ENCODE measurements around the gene SHANK1.
A peak's percentile ranks its signal among the peaks of the same experiment; 100 is the strongest.

SHANK1 gene

DNA sequence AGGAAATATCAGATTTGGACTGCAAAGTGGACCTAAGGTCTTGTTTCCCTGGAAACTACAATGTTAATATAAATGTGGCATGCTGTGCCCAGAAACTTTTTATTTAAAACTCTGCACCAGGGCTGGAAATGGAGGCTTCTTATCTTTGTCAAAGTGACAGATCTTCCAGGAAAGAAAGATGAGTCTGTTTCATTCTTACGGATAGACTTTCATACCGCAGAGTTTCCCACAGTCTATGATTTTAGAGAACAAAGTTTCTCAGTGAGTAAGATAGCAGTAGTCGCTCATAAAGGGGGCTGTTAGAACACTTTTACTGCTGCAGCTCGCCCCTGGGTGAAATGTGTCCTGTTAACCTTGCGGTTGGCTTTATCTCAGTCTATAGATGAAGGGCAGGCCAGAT is 10.3 kb upstream of the SHANK1 start:
- DNase-seq (ENCODE audit: low read depth in 2 of 2, low spot score in 1 of 2): no peak

DNA sequence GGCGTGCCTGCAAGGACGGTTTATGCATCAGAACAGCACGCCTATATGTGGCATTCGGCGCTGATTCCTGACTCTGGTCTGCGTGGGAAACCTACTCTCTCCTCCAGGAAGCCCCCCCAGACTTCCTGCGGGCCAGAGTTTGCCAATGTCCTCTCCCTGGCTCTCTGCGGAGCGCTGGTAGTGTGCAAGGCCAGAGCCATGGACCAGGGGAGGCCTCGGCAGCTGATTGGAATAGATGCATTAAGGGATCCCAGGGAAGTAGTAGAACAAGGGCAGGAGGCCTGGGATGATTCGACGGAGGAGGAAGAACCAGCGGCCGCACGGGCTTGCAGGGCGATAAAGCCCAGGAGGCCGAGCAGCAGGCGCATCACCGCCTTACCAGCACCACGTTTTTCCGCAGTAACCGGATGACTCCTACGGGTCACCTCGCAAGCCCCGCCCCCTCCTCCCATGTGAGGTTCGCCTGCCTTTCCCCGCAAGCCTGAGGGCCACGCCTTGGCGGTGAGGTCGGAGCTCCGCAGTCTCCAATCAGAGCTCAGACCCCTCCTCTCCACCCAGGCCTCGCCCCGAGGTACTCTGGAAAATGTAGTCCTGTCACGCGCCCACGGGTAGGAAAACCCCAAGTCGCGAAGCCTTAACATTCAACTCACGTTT is 8.6 kb upstream of the SHANK1 start:
- DNase-seq (ENCODE audit: low read depth in 2 of 2, low spot score in 1 of 2): peak; percentile 33 to 55

DNA sequence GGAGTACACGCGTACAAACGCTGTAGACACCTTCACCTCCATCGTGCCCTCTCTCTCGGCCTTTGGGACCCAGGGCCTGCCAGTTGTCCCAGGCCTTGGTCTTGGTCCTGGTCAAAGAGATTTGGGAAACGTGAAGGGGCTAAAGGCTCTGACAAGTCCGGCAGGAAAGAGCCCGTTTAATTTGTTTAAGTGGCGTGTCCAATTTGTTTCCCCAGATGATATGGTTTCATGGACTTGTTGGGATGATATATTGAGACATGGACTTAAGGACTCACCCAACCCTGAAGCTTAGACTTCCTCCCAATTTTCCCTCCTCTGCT is 6.3 kb upstream of the SHANK1 start:
- DNase-seq (ENCODE audit: low read depth in 2 of 2, low spot score in 1 of 2): no peak

DNA sequence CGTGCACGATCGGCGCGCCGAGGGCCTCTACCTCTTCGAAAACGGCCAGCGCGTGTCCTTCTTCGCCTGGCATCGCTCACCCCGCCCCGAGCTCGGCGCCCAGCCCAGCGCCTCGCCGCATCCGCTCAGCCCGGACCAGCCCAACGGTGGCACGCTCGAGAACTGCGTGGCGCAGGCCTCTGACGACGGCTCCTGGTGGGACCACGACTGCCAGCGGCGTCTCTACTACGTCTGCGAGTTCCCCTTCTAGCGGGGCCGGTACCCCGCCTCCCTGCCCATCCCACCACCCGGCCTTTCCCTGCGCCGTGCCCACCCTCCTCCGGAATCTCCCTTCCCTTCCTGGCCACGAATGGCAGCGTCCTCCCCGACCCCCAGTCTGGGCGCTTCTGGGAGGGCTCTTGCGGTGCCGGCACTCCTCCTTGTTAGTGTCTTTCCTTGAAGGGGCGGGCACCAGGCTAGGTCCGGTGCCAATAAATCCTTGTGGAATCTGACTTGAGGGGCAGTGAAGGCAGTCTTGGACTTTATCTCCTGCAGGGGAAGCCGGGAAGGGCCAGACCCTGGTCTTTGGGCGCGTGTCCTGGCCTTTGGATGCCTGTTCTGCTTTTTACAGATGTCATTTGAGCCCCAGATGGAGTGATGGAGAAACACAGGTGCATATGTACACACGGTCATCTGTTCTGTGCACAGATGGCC is 5.8 kb upstream of the SHANK1 start:
- no peak for DNase-seq (ENCODE audit: low read depth in 2 of 2, low spot score in 1 of 2)

DNA sequence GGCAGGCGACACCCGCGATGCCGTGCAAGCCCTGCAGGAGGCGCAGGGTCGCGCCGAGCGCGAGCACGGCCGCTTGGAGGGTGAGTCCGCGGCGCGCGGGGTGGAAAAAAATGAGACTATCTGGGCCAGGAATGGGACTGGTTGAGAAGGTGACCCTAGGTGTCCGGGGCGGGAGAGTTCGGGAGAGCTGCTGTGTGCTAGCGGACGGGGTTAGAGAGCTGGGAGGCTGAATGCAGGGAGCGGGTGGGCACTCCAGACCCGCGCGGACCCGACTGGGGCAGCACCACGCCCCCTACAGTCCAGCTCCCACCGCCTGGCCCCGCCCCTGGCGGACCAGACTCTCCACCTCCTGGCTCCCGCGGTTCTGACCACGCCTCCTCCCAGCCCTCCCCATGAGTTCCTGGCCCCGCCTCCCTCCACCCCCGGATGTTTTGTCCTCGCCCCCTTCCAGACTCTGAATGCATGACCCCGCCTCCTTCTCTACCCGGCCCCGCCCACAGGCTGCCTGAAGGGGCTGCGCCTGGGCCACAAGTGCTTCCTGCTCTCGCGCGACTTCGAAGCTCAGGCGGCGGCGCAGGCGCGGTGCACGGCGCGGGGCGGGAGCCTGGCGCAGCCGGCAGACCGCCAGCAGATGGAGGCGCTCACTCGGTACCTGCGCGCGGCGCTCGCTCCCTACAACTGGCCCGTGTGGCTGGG is 5.1 kb upstream of the SHANK1 start:
- DNase-seq (ENCODE audit: low read depth in 2 of 2, low spot score in 1 of 2): peak; percentile 88 to 90

DNA sequence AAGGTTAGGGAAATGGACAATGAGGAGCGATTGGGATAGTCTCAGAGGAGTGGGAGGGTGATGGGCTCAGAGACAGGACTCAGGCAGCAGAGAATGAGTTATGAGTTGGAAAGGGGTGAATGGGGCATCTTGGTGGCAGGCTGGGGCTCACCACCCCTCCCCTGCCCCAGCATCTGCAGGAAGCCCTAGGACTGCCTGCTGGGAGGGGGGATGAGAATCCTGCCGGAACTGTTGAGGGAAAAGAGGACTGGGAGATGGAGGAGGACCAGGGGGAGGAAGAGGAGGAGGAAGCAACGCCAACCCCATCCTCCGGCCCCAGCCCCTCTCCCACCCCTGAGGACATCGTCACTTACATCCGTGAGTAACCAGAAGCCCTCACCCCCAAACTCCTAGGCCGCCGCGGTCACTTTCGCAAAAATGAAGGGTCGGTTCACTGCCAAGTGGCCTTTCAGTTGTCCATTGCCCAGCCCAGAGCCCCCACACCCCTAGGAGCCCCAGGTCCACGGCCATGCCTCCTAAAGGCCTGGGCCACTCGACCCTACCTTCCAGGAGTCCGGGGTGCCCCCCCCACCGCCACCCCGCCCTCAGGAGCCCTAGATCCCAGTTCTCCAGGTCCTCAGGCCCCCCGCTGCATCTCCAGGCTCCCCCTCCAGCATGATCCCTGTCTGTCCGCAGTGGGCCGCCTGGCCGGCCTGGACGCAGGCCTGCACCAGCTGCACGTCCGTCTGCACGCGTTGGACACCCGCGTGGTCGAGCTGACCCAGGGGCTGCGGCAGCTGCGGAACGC is 4.3 kb upstream of the SHANK1 start:
- no peak for DNase-seq (ENCODE audit: low read depth in 2 of 2, low spot score in 1 of 2)

DNA sequence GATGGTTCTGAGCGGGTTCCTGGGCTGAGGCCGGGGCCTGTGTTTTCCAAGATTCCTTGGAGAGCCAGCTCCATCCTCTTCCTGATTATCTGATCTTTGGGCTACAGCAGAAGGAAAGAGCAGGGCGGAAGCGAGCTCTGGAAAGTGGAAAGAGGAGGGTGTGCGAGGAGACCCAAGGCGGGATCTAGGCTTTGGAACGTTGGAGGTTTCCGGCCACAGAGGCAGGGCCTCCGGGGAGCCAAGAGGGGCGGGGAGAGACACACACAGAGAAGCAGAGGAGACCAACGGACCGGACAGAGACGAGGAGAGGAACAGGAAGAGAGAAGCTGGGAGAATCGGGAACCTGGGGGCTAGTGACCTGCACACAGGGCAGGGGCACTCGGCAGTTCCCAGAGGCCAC is 3.5 kb upstream of the SHANK1 start, which contains the start of gene CLEC11A:
TSS of gene CLEC11A (plus strand) at position 296 of the 400 bp plus-strand sequence. CDS start 162 bp downstream, outside the sequence.
- DNase-seq (ENCODE audit: low read depth in 2 of 2, low spot score in 1 of 2): no peak

DNA sequence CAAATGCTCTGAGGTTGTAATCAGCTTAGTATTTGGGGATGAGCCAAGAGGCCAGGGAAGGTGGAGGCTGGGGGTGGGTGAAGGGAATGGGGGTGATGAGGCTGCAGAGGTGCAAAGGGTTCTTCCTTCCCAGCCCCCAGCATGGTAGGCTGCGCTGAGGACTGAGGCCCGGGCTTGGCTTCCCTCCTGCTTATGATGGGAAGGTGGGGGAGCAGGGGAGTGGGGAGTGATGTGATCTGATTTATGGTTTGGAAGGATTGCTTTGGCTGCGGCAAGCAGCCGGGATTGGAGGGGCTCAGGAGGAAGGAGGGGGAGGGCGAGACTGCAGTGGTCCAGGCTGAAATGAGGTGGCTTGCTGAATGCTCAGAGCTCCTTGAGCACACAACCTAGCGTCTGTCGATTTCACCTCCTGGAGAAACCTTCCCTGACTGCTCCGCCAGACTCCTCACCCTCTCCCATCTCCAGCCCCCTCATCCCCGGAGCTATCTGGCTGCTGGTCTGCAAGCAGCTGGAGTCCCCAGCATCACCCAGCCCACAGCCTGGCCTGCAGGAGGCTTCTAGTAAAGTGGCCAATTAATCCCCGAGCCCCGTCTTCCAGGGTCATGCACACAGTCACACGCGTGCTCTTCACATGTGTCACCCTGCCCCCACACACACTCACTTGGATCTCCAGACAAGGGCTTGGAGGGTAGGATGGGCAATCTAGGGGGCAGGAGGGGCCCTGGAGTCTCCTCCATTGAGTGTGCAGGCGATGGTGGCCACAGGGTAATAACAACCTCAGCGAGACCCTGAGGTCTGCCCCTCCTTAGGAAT is 2.8 kb upstream of the SHANK1 start:
- DNase-seq (ENCODE audit: low read depth in 2 of 2, low spot score in 1 of 2): no peak

DNA sequence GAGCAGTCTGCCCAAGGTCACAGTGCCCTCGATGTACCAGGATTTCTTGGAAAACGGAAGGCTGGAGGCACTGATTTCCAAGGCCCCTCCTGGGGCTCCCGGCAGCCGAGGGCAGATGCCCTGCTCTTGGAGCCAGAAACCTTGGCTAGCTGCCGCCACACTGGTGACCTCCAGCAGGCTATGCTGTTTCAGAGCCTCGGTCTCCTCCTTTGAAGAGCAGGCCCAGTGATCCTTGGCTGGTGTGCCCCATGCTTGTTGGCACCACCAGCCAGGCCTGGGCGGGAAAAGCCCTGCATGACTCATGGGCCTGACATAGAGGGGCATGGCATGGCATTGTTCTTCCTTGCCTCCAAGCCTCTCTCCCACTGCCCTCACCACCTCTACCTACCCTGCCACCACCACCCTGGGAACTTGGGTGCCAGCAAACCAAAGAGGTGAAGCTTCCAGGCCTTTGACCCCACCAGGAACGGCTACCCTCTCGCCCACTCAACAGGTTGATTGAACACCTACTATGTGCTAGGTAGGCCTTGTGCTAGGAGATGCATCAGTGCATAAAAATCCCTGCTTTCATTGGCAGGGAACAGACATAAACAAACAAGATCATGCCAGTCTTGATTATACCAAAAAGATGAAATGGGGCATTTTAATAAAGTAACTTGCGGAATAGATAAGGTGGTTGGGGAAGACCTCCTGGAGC is 2.0 kb upstream of the SHANK1 start:
- DNase-seq (ENCODE audit: low read depth in 2 of 2, low spot score in 1 of 2): no peak

DNA sequence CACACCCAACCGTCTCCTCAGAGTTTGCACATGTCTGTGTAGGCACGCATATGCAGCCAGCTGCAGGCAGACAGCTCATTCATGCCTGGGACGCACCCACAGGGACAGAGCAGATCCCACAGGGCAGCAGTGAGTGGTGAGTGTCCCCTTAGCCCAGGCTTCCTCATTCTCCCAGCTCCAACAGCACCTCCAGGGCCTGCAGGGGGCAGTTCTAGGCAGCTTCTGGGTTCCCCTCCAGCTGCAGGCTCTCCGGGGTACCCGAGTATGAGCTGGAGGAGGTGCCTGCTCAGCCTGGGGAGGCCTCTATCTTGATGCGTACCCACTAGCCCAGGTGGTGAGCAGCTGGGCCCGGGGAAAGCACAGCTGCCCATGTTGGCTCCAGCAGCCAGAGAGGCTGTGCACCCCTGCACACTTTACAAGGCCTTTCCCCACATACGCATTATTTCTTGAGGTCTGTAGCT is 1.3 kb upstream of the SHANK1 start:
- no peak for DNase-seq (ENCODE audit: low read depth in 2 of 2, low spot score in 1 of 2)

DNA sequence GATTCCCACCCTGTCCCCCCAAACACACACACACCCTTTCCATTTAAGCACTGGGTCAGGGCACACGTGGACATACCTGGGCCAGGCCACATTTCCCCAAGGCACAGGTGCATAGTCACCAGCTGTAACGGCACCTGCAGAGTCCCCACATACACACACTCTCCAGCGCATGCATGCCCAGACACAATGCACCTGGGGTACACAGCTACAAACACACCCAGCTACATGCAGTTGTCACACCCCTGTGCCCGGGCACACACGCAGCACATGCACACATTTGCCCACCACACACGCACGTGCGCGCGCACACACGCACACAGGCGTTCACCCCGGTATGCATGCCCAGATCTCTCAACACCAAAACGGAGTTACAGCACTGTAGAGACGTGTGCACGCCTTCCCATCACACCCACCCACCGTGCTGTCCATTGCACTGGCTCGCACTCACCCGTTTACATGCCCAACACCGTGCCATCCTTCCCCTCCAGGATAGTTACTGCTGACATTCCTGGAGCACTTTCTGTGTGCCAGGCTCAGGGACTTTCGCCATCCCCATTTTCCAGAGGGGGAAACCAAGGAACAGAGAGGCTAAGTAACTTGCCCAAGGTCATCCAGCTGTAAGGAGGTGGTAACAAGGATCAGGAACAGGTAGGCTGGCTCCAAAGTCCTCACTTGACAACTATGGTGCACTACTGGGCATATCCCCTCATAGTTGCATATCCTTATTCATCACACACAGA is 749 bp upstream of the SHANK1 start:
- no peak for DNase-seq (ENCODE audit: low read depth in 2 of 2, low spot score in 1 of 2)

DNA sequence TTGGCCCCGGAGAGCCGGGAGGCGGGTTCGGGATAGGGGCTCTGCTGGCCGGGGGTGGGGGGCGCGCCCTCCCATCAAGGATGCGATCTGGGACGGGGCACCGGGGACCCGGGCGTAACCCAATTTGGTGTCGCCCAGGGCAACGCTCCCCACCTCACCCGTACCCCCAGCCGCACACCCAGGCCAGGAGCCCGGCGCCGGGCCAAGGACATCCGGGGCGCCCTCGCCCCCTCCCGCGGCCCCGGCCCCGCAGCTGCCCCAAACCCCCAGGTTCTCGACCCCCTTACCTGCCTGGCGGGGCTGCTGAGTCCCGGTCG is 525 bp downstream of the SHANK1 start:
- no peak for DNase-seq (ENCODE audit: low read depth in 2 of 2, low spot score in 1 of 2)

DNA sequence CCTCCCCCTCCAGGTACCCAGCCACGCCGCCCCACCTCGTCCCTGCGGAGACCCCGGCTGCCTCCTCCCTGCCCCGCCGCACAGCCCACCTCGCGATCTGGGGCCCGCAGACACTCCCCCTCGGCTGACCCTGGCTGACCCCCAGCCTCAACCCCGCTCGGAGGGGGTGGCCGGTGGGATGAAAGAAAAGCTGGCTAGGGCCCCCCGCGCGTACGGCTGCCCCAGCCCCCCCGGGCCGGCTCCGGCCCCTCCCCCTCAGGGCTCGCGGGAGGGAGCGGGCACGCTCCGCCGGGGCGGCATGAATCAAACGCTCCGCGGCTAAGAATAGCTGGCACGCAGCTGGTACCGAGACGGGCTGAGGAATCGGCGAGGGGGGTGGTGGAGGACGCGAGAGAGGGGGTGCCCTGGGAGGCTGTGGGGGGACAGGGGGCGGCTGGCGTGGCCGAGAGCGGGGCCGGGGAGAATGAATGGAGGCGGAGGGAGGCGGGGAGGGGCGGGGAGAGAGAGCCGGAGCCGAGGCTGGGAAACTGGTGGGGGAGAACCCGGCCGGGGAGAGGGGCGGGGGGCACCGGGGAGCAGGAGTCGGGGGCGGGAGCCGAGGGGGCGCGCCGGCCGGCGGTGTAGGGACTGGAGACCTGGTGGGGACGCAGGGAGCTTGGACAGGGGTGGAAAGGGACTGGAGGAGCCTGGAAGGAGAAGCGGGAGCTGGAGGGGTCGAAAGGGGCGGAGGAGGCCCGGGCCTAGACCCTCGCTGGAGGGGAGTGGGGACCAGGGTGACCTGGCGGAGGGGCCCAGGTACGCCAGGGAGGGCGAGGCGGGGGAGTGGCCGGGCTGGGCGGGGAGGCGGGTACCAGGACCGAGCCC is 1.1 kb downstream of the SHANK1 start:
- DNase-seq (ENCODE audit: low read depth in 2 of 2, low spot score in 1 of 2): no peak

DNA sequence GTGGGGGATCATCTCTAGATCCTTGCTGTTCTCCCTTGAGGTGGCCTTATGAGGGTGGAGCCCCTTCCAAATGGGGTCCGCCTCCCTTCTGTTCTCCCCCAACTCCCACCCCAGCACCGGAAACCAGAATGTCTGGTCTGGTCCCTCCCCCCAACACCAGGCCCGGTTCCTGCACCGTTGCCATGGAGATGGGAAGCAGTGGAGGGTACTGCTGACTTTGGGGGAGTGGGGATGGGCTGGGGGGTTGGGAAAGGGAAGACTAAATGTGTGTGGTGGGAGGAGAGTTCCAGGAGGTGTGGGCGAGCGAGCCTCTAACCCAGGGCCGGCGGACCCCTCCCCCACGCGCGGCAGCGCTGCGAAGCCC is 1.7 kb downstream of the SHANK1 start:
- no peak for DNase-seq (ENCODE audit: low read depth in 2 of 2, low spot score in 1 of 2)

DNA sequence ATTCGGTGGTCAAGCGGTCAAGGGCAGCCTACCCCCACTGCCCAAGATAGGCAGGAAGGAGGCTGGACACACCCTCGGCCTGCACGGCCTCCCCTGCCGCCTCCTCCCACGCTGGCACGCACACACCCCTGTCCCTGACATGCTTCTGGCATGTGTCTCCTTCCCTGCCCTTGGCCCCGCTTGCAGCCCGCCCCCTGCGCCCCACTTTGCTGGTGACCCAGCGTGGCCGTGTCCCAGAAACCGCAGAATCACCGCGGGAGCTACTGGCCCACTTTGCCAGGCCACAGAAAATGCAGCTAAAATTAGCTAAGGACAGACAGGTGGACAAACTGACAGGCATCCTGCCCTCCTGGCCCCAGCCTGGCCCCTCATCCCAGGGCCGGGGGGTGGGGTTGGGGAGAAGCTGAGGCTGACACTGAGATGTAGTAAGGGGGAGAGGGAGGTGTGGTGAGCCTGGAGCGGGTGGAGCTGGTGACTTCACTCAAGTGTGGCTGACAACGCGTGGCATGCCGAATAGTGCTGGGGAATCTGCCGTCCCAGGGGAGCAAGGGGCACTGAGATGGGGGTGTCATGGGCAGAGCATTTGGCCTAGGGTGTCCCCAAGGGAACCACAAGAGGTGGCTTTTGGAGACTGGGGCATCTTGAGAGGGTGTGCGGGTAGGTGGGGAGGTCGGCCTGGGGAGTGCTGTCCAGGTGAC is 2.4 kb downstream of the SHANK1 start:
- no peak for DNase-seq (ENCODE audit: low read depth in 2 of 2, low spot score in 1 of 2)

DNA sequence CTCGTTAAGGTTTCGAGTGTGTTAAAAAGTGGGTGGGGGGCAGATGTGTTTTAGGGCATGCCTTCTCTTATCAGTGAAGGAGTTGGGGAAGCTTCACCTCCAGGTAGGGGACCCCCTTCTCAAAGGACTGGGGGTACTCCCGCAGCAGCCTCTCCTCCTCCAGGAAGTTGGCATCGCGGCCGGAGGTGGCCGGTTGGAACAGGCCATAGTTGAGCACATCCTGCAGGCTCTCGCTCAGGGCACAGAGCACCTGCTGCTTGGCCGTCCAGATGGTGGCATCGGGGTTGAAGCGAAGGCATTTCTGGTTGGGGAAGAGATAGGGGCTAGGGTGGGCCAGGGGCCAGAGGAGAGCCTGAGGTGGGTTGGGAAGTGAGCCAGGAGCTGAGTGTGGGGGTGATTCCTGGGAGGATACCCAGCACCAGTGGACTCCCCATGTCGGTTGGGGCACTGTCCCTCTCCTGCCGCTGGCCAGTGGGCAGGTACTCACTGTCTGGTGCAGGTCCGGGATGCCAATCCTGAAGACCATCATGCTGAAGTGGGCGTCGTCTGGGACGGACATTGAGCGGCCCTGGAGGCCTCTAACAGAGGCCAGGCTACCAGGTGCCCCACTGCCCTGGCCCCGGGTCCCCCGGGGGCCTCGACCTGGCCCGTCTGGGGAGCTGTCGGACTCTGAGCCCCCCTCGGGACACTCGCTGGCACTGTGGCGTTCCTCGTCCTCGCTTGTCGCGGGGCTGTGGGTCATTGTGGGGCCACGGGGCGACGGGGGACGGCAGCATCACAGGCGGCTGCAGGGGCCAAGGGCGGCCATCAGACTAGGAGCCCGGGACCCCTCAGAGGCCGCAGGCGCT is 3.2 kb downstream of the SHANK1 start:
- no peak for DNase-seq (ENCODE audit: low read depth in 2 of 2, low spot score in 1 of 2)

DNA sequence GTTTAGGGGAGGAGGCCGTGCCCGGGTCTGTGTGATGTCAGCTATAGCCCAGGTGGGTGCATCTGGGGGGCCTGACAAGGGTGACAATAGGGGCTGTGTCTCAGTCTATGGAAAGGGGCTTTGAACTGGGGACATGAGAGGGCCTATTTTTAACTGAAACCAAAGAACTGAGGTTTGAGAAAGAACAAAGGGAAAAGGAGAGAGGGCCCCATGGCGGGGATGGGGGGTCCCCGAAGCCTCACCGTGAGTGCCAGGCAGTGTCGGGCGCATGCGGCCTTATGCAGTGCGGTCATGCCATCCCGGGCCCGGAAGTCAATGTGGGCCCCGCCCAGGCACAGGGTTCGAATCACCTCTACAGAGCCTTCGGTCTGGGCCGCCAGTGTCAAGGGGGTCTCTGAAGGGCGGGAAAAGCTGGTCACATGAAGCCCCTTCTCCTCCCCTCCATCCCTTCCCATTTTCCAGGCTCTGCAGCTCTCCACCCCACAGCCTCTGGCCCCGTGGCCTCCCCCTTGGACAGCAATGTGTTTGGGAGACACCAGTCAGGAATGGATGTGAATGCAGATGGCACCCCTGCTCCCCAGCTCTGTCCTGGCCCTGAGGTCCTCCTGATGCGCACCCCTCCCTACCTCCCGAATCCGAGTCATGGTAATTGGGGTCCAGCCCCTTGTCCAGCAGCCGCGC is 5.9 kb downstream of the SHANK1 start:
- DNase-seq (ENCODE audit: low read depth in 2 of 2, low spot score in 1 of 2): no peak
